Naive thymus-derived CD4-positive, alpha-beta T cell (primary cell): ENCODE data around the gene CTBP2. TPM values are rescaled to one million over a fixed set of nuclear protein-coding genes. Genes with fewer than 3 reads are reported as not detected.

Experiments
- ATAC-seq: fragments of 150-1000 bp; cut with Tn5 transposase; 2 replicates; pipeline ENCODE4 v1.10.0; 2021; ENCODE audit warnings: mild to moderate bottlenecking, moderate library complexity
- CTCF ChIA-PET: fragments of 350-600 bp; sonication (Branson Sonifier 250); formaldehyde crosslinking; loops from one replicate; lab custom pipeline; 2021; ENCODE audit warnings: antibody characterized with exemption; lab: Charles Lee
- POLR2A ChIA-PET: fragments of 350-600 bp; sonication (Branson Sonifier 250); formaldehyde crosslinking; loops from one replicate; lab custom pipeline; 2021; ENCODE audit warnings: antibody characterized with exemption, inconsistent platforms; lab: Charles Lee
- DNase-seq, 9 donors: peaks; one replicate each; pipeline versions ENCODE4 v3.0.0 to v3.0.0-alpha.2; 2020 to 2022; ENCODE audit warnings: mixed read lengths in 1 of 9
- H3K27ac ChIP-seq: one replicate; pipeline ENCODE4 v1.7.0; 2013; ENCODE audit warnings: mild to moderate bottlenecking, low read depth, low read length, moderate library complexity
- H3K27me3 ChIP-seq, 2 donors: one replicate each; pipeline ENCODE4 v1.7.0; 2013; ENCODE audit warnings: low read length in 2 of 2, mild to moderate bottlenecking in 2 of 2, moderate library complexity in 2 of 2; ENCODE audit not compliant: control insufficient read depth in 2 of 2, insufficient read depth in 2 of 2
- H3K36me3 ChIP-seq, 3 experiments: 1 replicate in 2 of 3; 2 replicates in 1 of 3; pipeline ENCODE4 v1.7.0; 2013; ENCODE audit warnings: low read length in 3 of 3, mild to moderate bottlenecking in 3 of 3, moderate library complexity in 1 of 3; ENCODE audit not compliant: insufficient read depth in 3 of 3, control insufficient read depth in 2 of 3
- H3K4me1 ChIP-seq, 2 donors: one replicate each; pipeline ENCODE4 v1.7.0; 2013; ENCODE audit warnings: low read length in 2 of 2, mild to moderate bottlenecking in 2 of 2, moderate library complexity in 1 of 2; ENCODE audit not compliant: control insufficient read depth in 2 of 2, insufficient read depth in 2 of 2
- H3K4me3 ChIP-seq: 2 replicates; pipeline ENCODE4 v1.7.0; 2013; ENCODE audit warnings: mild to moderate bottlenecking, low read length
- H3K9me3 ChIP-seq, 3 experiments: 1 replicate in 2 of 3; 2 replicates in 1 of 3; pipeline ENCODE4 v1.7.0; 2013; ENCODE audit warnings: low read length in 3 of 3; ENCODE audit not compliant: control insufficient read depth in 2 of 3
- H3K27ac Mint-ChIP-seq, 9 donors: one replicate each; pipeline ENCODE4 v1.8.0; 2020 to 2022; ENCODE audit warnings: mixed read lengths in 9 of 9, mild to moderate bottlenecking in 8 of 9, moderate library complexity in 5 of 9, inconsistent platforms in 2 of 9
- H3K27me3 Mint-ChIP-seq, 5 donors: one replicate each; pipeline ENCODE4 v1.8.0; 2021 to 2022; ENCODE audit warnings: mixed read lengths in 5 of 5, mild to moderate bottlenecking in 1 of 5
- H3K36me3 Mint-ChIP-seq, 5 donors: one replicate each; pipeline ENCODE4 v1.8.0; 2020 to 2022; ENCODE audit warnings: mixed read lengths in 5 of 5, mild to moderate bottlenecking in 3 of 5, inconsistent platforms in 1 of 5
- H3K4me1 Mint-ChIP-seq, 7 donors: one replicate each; pipeline ENCODE4 v1.8.0; 2020 to 2022; ENCODE audit warnings: mixed read lengths in 7 of 7, mild to moderate bottlenecking in 3 of 7, inconsistent platforms in 1 of 7
- H3K4me3 Mint-ChIP-seq, 10 donors: one replicate each; pipeline ENCODE4 v1.8.0; 2020 to 2022; ENCODE audit warnings: mild to moderate bottlenecking in 10 of 10, mixed read lengths in 10 of 10, moderate library complexity in 6 of 10, inconsistent platforms in 2 of 10
- H3K9me3 Mint-ChIP-seq, 11 donors: one replicate each; pipeline ENCODE4 v1.8.0; 2020 to 2022; ENCODE audit warnings: mixed read lengths in 11 of 11, mild to moderate bottlenecking in 4 of 11, inconsistent platforms in 1 of 11, moderate library complexity in 1 of 11
- intact Hi-C, 2 donors: fragments of 100-400 bp; cut with micrococcal nuclease; formaldehyde crosslinking; loops; one replicate each; pipeline ENCODE4 v1.15.1; 2023
- polyA plus RNA-seq, 2 donors: library from polyadenylated mRNA; unstranded; fragments of 300-500 nt; fragmentation: Illumina TruSeq; gene quantifications; one replicate each; pipeline ENCODE4 v1.2.3, GENCODE V29; 2021
- total RNA-seq, 6 experiments: library from RNA in 5 of 6; stranded (reverse) in 5 of 6; gene quantifications; 1 replicate in 5 of 6; 2 replicates in 1 of 6; pipeline ENCODE4 v1.2.3 and lab custom pipeline; 2021 to 2026

Gene CTBP2
- total and polyA plus RNA-seq, 7 experiments from 2014 or later, result 0.05 to 39.5 (median 1.7) TPM; not detected in 1

- no peak overlapping the region for H3K27ac Mint-ChIP-seq
- peaks cover 0 to 4% (median 0%) of the 10 kb centered on the region in 5 donors for H3K27me3 Mint-ChIP-seq
- no peak for DNase-seq
- intact Hi-C loops, result no loop called here
- Histone ChIP-seq H3K36me3 (no peaks in the 10 kb centered on the region), H3K27me3 (no peaks in the 10 kb centered on the region), H3K9me3 (no peaks in the 10 kb centered on the region), H3K4me1 (no peaks in the 10 kb centered on the region), H3K27ac (no peak overlapping the region), H3K4me3 (no peak overlapping the region)
- peaks cover 0 to 1% (median 0%) of the 10 kb centered on the region in 7 donors for H3K4me1 Mint-ChIP-seq
- ChIA-PET CTCF (no interaction called here), POLR2A (no interaction called here)
- no peaks in the 10 kb centered on the region for H3K9me3 Mint-ChIP-seq
- H3K4me3 Mint-ChIP-seq, result no peak overlapping the region
- no peaks in the 10 kb centered on the region for H3K36me3 Mint-ChIP-seq
- no peak for ATAC-seq
Observed at GRCh38 chr10:125076121-125076825, 84.1 kb downstream of the CTBP2 start.

GRCh38 chr10:125073996-125074395, 86.4 kb downstream of the CTBP2 start:
- H3K4me1 ChIP-seq, result no peaks in the 10 kb centered on the region
- H3K4me3 ChIP-seq, result no peak overlapping the region
- Mint-ChIP-seq H3K4me1 (peaks cover 0 to 1% (median 0%) of the 10 kb centered on the region in 7 donors), H3K27ac (no peak overlapping the region), H3K4me3 (no peak overlapping the region), H3K27me3 (peaks cover 0 to 4% (median 0%) of the 10 kb centered on the region in 5 donors), H3K36me3 (no peaks in the 10 kb centered on the region), H3K9me3 (no peaks in the 10 kb centered on the region)
- H3K27ac ChIP-seq, result no peak overlapping the region
- no peaks in the 10 kb centered on the region for H3K36me3 ChIP-seq
- H3K27me3 ChIP-seq, result no peaks in the 10 kb centered on the region
- ChIA-PET CTCF (interaction anchor here (0.7 kb wide), 1 partner anchor 15 kb away, joined by 3 read pairs; no protein-coding TSS in a partner anchor), POLR2A (no interaction called here)
- ATAC-seq (no peak), DNase-seq (no peak)
- intact Hi-C loops, result no loop called here
- no peaks in the 10 kb centered on the region for H3K9me3 ChIP-seq

DNA sequence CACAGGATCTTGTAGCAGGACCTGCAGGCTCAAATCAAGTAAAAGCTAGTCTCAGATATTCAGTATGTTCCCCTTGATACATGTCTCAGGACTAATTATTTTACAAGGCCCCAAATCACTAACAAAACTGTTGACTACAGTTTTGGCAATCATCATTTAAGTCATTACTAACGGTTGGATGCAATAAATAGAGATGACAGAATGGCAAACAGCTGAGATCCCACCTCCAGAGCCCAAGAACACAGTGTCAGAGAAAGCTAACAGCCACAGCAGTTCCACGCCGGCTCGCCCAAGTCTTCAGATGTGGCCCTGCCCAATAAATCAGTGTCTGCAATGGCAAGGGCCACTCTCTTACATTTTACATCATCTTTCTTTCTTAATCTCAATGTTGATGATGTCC, 87.6 kb downstream of the CTBP2 start:
- Histone ChIP-seq H3K27me3 (no peaks in the 10 kb centered on the region), H3K4me1 (no peaks in the 10 kb centered on the region), H3K27ac (no peak overlapping the region), H3K9me3 (no peaks in the 10 kb centered on the region), H3K36me3 (no peaks in the 10 kb centered on the region), H3K4me3 (no peak overlapping the region)
- ChIA-PET POLR2A (no interaction called here), CTCF (no interaction called here)
- Mint-ChIP-seq H3K9me3 (no peaks in the 10 kb centered on the region), H3K4me1 (no peaks in the 10 kb centered on the region), H3K27me3 (peaks cover 0 to 4% (median 0%) of the 10 kb centered on the region in 5 donors), H3K36me3 (no peaks in the 10 kb centered on the region), H3K27ac (no peak overlapping the region), H3K4me3 (no peak overlapping the region)
- no peak for ATAC-seq
- no peak for DNase-seq
- intact Hi-C loops, result no loop called here

DNA sequence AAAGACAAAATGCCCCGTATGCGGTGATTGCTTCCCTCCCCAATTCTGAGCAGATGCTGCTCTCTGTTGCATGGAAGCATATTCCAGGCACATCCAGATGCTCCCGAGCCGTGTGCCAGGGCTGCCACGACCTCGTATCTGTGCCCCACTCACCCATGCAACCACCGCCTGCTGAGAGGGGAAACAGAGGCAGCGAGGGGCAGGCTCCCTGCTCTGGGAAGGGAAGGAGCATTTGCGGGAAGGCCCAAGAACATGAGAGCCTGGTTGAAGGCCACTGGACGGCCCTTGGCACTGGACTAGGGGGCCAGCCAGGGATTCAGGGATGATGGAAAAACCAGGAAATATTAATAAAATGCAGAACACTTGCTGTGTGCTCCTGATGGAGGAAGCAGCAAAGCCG, 89.4 kb downstream of the CTBP2 start:
- intact Hi-C loops, result no loop called here
- H3K4me3 ChIP-seq, result no peak overlapping the region
- H3K27ac Mint-ChIP-seq, result no peak overlapping the region
- H3K27me3 ChIP-seq, result no peaks in the 10 kb centered on the region
- CTCF ChIA-PET, result no interaction called here
- peaks cover 0 to 2% (median 0%) of the 10 kb centered on the region in 7 donors for H3K4me1 Mint-ChIP-seq
- no peaks in the 10 kb centered on the region for H3K36me3 Mint-ChIP-seq
- POLR2A ChIA-PET, result no interaction called here
- no peaks in the 10 kb centered on the region for H3K9me3 ChIP-seq
- no peaks in the 10 kb centered on the region for H3K4me1 ChIP-seq
- no peaks in the 10 kb centered on the region for H3K36me3 ChIP-seq
- H3K4me3 Mint-ChIP-seq, result no peak overlapping the region
- no peak for DNase-seq
- peaks cover 0 to 7% (median 0%) of the 10 kb centered on the region in 5 donors for H3K27me3 Mint-ChIP-seq
- no peak for ATAC-seq
- H3K27ac ChIP-seq, result no peak overlapping the region
- H3K9me3 Mint-ChIP-seq, result no peaks in the 10 kb centered on the region

- ChIA-PET POLR2A (no interaction called here), CTCF (no interaction called here)
- intact Hi-C loops, result no loop called here
- Mint-ChIP-seq H3K36me3 (no peaks in the 10 kb centered on the region), H3K4me1 (peaks cover 12 to 18% (median 13%) of the 10 kb centered on the region in 7 donors), H3K27ac (no peak overlapping the region), H3K27me3 (peaks cover 0 to 5% (median 0%) of the 10 kb centered on the region in 5 donors), H3K4me3 (no peak overlapping the region), H3K9me3 (no peaks in the 10 kb centered on the region)
- no peak for ATAC-seq
- Histone ChIP-seq H3K4me1 (no peaks in the 10 kb centered on the region), H3K36me3 (no peaks in the 10 kb centered on the region), H3K4me3 (no peak overlapping the region), H3K9me3 (no peaks in the 10 kb centered on the region), H3K27me3 (no peaks in the 10 kb centered on the region), H3K27ac (no peak overlapping the region)
- no peak for DNase-seq
Observed at GRCh38 chr10:125068406-125068805, 92.0 kb downstream of the CTBP2 start.

DNA sequence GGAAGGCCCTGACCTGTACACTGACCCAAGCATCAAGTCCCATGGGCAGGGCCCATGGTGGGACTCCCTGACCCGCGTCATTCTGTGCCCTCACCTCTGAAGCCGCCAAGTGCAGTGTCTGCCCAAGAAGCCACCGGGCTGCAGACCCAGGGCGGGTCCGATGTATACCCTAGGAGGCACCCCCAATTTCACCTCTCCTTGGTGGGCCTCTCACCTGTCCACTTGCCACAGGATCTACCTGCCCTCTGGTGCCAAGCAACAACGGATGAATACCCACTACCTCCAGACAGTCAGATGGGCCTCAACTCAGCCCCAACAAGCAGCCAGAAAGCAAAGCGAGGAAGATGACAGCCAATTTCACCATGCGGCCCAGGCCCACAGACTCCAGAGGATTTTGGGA, 92.6 kb downstream of the CTBP2 start:
- POLR2A ChIA-PET, result no interaction called here
- no peaks in the 10 kb centered on the region for H3K9me3 ChIP-seq
- no peak overlapping the region for H3K27ac Mint-ChIP-seq

More for the DNA sequence above, 92.6 kb downstream of the CTBP2 start:
- Histone ChIP-seq H3K27me3 (no peaks in the 10 kb centered on the region), H3K27ac (no peak overlapping the region), H3K4me1 (no peaks in the 10 kb centered on the region), H3K36me3 (no peaks in the 10 kb centered on the region), H3K4me3 (no peak overlapping the region)
- Mint-ChIP-seq H3K27me3 (peaks cover 0 to 8% (median 0%) of the 10 kb centered on the region in 5 donors), H3K4me1 (peaks cover 12 to 24% (median 13%) of the 10 kb centered on the region in 7 donors), H3K9me3 (no peaks in the 10 kb centered on the region), H3K4me3 (no peak overlapping the region), H3K36me3 (no peaks in the 10 kb centered on the region)
- ATAC-seq (no peak), DNase-seq (no peak)
- CTCF ChIA-PET, result no interaction called here
- intact Hi-C loops, result no loop called here
